Activated naive CD4-positive, alpha-beta T cell treated with anti-CD3 and anti-CD28 coated beads for 36 hours (primary cell): ENCODE results near the gene CTRB2. TPM values are rescaled to one million over a fixed set of nuclear protein-coding genes. Genes with fewer than 3 reads are reported as not detected.
"Not testable (repeated sequence)": the region's sequence is repeated elsewhere in the genome, so short reads cannot be mapped to it uniquely, and the experiment has no call there.

Experiments used
- CTCF ChIA-PET: fragments of 350-600 bp; sonication (Branson Sonifier 250); formaldehyde crosslinking; loops from one replicate; lab custom pipeline; 2021; ENCODE audit warnings: antibody characterized with exemption; lab: Charles Lee
- DNase-seq: peaks from one replicate; pipeline ENCODE4 v3.0.0-alpha.2; 2020
- H3K27ac Mint-ChIP-seq: one replicate; pipeline ENCODE4 v1.8.0; 2021; ENCODE audit warnings: mild to moderate bottlenecking, mixed read lengths
- H3K27me3 Mint-ChIP-seq: one replicate; pipeline ENCODE4 v1.8.0; 2021; ENCODE audit warnings: low read depth, mixed read lengths
- H3K36me3 Mint-ChIP-seq: one replicate; pipeline ENCODE4 v1.8.0; 2021; ENCODE audit warnings: low read depth, mixed read lengths
- H3K4me1 Mint-ChIP-seq: one replicate; pipeline ENCODE4 v1.8.0; 2021; ENCODE audit warnings: low read depth, mixed read lengths
- H3K4me3 Mint-ChIP-seq: one replicate; pipeline ENCODE4 v1.8.0; 2021; ENCODE audit warnings: mild to moderate bottlenecking, moderate library complexity, mixed read lengths
- H3K9me3 Mint-ChIP-seq: one replicate; pipeline ENCODE4 v1.8.0; 2021; ENCODE audit warnings: mixed read lengths
- intact Hi-C: fragments of 100-400 bp; cut with micrococcal nuclease; formaldehyde crosslinking; loops from one replicate; pipeline ENCODE4 v1.15.1; 2023
- total RNA-seq, 2 experiments: library from RNA; stranded (reverse); gene quantifications; one replicate each; pipeline ENCODE4 v1.2.3, GENCODE V29; 2021

CTRB2 gene
- total RNA-seq, 2 experiments from 2014 or later, result not detected

GRCh38 chr16:75248536-75249380, 41.8 kb upstream of the CTRB2 start:
- H3K4me3 Mint-ChIP-seq, result no peak overlapping the region
- H3K27ac Mint-ChIP-seq, result no peak overlapping the region
- no peaks in the 10 kb centered on the region for H3K9me3 Mint-ChIP-seq
- DNase-seq, result no peak
- CTCF ChIA-PET, result interaction anchor here (0.7 kb wide), 1 partner anchor 15 kb away, joined by 3 read pairs; no protein-coding TSS in a partner anchor
- H3K36me3 Mint-ChIP-seq, result no peaks in the 10 kb centered on the region
- peaks cover 3% of the 10 kb centered on the region for H3K4me1 Mint-ChIP-seq
- H3K27me3 Mint-ChIP-seq, result peaks cover 24% of the 10 kb centered on the region
- intact Hi-C loops, result loop anchor here (5.0 kb wide), 1 partner anchor 79 kb away; no protein-coding TSS in a partner anchor

- no peaks in the 10 kb centered on the region for H3K36me3 Mint-ChIP-seq
- no peak overlapping the region for H3K4me3 Mint-ChIP-seq
- H3K9me3 Mint-ChIP-seq, result no peaks in the 10 kb centered on the region
- no peak for DNase-seq
- CTCF ChIA-PET, result no interaction called here
- H3K27ac Mint-ChIP-seq, result no peak overlapping the region
- peaks cover 3% of the 10 kb centered on the region for H3K4me1 Mint-ChIP-seq
- intact Hi-C loops, result loop anchor here (5.0 kb wide), 1 partner anchor 79 kb away; no protein-coding TSS in a partner anchor
- H3K27me3 Mint-ChIP-seq, result peaks cover 19% of the 10 kb centered on the region
Measured at GRCh38 chr16:75248142-75248535, 41.2 kb upstream of the CTRB2 start.

DNA sequence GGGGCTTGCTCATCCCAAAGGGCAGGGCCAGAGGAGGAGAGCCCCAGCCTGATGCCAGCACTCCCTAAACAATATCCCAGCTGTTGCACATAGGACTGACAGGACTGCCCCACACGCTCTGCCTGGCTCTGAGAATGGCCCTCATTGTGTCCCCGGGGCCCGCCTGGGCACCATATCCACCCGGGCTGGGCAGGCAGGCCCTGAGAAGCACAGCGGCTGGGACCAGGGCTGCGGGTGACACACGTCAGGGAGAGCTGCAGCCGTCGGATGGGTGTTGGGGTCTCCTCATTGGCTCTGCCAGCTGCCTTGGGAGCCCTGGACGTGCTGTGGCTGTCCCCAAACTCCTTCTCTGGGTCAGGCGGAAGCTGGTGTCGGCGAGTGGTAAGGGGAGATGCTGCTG, 40.3 kb upstream of the CTRB2 start:
- H3K27ac Mint-ChIP-seq, result no peak overlapping the region
- DNase-seq, result no peak
- CTCF ChIA-PET, result interaction anchor here (0.9 kb wide), 1 partner anchor 14 kb away, joined by 4 read pairs; no protein-coding TSS in a partner anchor
- peaks cover 14% of the 10 kb centered on the region for H3K27me3 Mint-ChIP-seq
- peaks cover 3% of the 10 kb centered on the region for H3K4me1 Mint-ChIP-seq
- H3K36me3 Mint-ChIP-seq, result no peaks in the 10 kb centered on the region
- intact Hi-C loops, result loop anchor here (5.0 kb wide), 1 partner anchor 80 kb away; no protein-coding TSS in a partner anchor
- no peaks in the 10 kb centered on the region for H3K9me3 Mint-ChIP-seq
- H3K4me3 Mint-ChIP-seq, result no peak overlapping the region

DNA sequence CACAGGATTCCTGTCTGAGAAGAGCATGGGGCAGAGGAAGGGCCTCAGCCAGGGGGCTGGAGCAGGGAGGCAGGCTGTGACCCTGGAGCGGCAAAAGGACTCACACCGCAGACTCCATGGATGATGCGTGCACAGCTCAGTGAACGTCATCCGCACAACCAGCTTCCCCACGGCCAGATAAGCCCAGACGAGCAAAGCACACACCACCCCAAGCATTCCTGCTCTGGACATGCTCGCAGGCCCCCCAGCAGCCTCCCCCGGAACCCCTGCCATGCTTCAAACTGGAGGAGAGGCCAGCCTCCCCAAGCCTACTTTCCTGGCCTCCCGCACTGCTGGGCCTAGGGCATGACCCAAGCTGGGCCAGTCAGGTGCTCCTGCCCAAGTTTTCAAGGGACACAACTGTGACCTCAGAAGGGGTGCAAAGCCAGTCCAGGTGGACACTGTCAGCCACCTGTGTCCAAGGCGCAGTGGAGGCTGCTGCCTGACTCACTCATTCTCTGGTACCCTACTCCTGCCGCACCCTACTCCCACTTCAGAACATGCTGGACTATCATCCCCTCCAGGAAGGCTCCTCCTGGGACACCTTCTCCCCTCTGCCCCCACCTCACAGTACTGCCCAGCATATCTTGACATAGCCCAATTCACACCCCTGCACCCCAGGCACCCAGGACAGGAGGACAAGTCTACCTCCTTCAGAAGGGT, 39.7 kb upstream of the CTRB2 start:
- peaks cover 3% of the 10 kb centered on the region for H3K4me1 Mint-ChIP-seq

GRCh38 chr16:75244844-75245758, 38.1 kb upstream of the CTRB2 start:
- no peak overlapping the region for H3K27ac Mint-ChIP-seq
- no peak for DNase-seq
- no peaks in the 10 kb centered on the region for H3K4me1 Mint-ChIP-seq
- intact Hi-C loops, result loop anchor here (5.0 kb wide), 1 partner anchor 82 kb away; no protein-coding TSS in a partner anchor
- peaks cover 3% of the 10 kb centered on the region for H3K27me3 Mint-ChIP-seq
- H3K4me3 Mint-ChIP-seq, result no peak overlapping the region
- no peaks in the 10 kb centered on the region for H3K9me3 Mint-ChIP-seq
- CTCF ChIA-PET, result interaction anchor here (1.6 kb wide), 1 partner anchor 11 kb away, joined by 6 read pairs; no protein-coding TSS in a partner anchor
- H3K36me3 Mint-ChIP-seq, result no peaks in the 10 kb centered on the region

More for the DNA sequence above, 39.7 kb upstream of the CTRB2 start:
- Mint-ChIP-seq H3K27me3 (peaks cover 8% of the 10 kb centered on the region), H3K4me3 (no peak overlapping the region), H3K27ac (no peak overlapping the region), H3K36me3 (no peaks in the 10 kb centered on the region), H3K9me3 (no peaks in the 10 kb centered on the region)
- intact Hi-C loops, result loop anchor here (5.0 kb wide), 1 partner anchor 81 kb away; no protein-coding TSS in a partner anchor
- CTCF ChIA-PET, result interaction anchor here (0.9 to 1.6 kb wide), 2 partner anchors 13 kb away, joined by 4 to 6 read pairs; no protein-coding TSS in a partner anchor
- DNase-seq, result no peak

DNA sequence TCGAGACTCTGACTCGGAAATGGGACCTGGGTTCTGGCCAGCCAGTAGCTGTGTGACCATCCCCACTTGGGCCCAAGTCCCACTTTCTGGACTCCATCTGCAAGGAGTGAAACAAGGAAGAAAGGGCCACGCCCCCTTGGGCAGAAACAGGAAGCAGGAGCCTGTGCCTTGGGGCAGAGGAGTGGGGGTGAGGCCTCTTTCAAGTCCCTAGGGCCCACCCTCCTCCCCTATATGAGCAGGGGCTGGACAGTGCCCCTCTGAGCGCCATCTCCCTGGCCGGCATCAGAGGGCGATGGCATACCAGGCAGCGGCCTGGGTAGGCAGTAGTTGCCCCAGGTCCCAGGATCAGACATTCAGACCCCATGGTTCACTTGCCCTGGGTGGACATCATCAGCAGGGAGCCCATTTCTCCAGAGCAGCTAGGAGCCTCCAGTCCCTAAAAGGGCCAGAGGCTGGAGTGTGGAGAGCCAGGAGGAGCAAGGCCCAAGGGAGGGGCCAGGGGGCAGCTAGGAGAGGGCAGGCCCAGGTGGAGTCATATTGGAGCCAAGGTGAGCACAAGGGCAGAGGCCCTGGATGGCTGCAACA, 37.4 kb upstream of the CTRB2 start:
- DNase-seq, result no peak
- H3K27me3 Mint-ChIP-seq, result no peaks in the 10 kb centered on the region
- no peaks in the 10 kb centered on the region for H3K4me1 Mint-ChIP-seq
- no peaks in the 10 kb centered on the region for H3K9me3 Mint-ChIP-seq
- H3K36me3 Mint-ChIP-seq, result no peaks in the 10 kb centered on the region
- CTCF ChIA-PET, result no interaction called here
- no peak overlapping the region for H3K4me3 Mint-ChIP-seq
- no peak overlapping the region for H3K27ac Mint-ChIP-seq
- intact Hi-C loops, result no loop called here

- H3K9me3 Mint-ChIP-seq, result no peaks in the 10 kb centered on the region
- DNase-seq, result no peak
- H3K27ac Mint-ChIP-seq, result no peak overlapping the region
- CTCF ChIA-PET, result interaction anchor here (0.9 to 1.1 kb wide), 2 partner anchors 10 to 44 kb away, joined by 3 to 4 read pairs; no protein-coding TSS in a partner anchor
- H3K36me3 Mint-ChIP-seq, result no peaks in the 10 kb centered on the region
- intact Hi-C loops, result no loop called here
- H3K4me1 Mint-ChIP-seq, result no peaks in the 10 kb centered on the region
- no peak overlapping the region for H3K4me3 Mint-ChIP-seq
- H3K27me3 Mint-ChIP-seq, result no peaks in the 10 kb centered on the region
Measured at GRCh38 chr16:75243667-75244224, 36.8 kb upstream of the CTRB2 start.

DNA sequence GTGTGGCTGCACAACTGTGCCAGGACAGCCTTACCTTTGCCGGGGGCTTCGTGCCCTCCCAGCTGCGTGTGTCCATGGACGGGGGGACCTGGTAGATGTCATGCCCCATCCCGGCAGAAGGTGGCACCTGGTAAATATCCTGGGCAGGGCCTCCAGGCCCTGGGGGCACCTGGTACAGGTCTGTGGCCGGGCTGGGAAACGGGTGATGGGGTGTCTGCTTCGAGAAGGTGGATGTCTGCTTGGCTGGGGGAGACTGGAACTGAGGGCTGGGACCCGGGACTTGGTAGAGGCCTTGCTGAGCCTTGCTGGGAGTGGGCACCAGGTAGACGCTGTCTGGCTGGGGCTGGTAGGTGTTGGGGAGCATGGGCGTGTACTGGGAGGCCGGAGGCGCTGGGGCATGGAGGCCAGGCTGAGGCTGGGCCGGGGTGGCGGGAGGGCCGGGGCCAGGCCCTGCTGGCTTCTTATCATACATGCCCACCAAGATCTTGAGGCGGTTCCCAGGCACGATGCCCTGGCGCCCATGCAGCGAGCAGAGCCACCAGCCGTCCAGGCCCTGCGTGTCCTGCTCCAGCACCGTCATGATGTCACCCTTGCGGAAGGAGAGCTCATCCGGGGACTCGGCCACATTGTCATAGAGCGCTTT, 35.6 kb upstream of the CTRB2 start:
- H3K36me3 Mint-ChIP-seq, DNase-seq, intact Hi-C loops, H3K27ac Mint-ChIP-seq, H3K4me1 Mint-ChIP-seq, H3K4me3 Mint-ChIP-seq, H3K27me3 Mint-ChIP-seq, H3K9me3 Mint-ChIP-seq: not testable (repeated sequence)
- CTCF ChIA-PET, result interaction anchor here (0.9 kb wide), 1 partner anchor 9 kb away, joined by 3 read pairs; no protein-coding TSS in a partner anchor

DNA sequence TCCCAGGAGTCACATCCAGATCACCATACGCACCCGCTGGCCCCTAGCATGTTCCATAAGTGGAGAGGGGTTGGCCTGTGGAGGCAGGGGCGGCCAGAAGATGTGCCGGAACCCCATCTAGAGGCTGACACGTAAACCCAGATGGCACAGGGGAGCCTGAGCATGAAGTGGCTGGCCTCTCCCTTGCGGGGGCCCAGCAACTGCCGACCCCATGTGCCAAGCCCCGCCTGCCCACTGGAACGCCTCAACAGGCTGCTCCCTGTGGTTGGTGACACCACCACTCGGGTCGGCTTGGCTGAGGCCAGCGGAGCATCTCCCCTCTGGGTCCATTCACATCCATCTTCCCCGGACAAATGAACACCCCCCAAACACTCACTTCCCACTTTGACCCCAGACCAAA, 35.0 kb upstream of the CTRB2 start:
- no peaks in the 10 kb centered on the region for H3K36me3 Mint-ChIP-seq
- H3K4me1 Mint-ChIP-seq, result no peaks in the 10 kb centered on the region
- H3K27ac Mint-ChIP-seq, result no peak overlapping the region
- no peak for DNase-seq
- intact Hi-C loops, result no loop called here
- CTCF ChIA-PET, result no interaction called here
- H3K4me3 Mint-ChIP-seq, result no peak overlapping the region
- no peaks in the 10 kb centered on the region for H3K27me3 Mint-ChIP-seq
- no peaks in the 10 kb centered on the region for H3K9me3 Mint-ChIP-seq

DNA sequence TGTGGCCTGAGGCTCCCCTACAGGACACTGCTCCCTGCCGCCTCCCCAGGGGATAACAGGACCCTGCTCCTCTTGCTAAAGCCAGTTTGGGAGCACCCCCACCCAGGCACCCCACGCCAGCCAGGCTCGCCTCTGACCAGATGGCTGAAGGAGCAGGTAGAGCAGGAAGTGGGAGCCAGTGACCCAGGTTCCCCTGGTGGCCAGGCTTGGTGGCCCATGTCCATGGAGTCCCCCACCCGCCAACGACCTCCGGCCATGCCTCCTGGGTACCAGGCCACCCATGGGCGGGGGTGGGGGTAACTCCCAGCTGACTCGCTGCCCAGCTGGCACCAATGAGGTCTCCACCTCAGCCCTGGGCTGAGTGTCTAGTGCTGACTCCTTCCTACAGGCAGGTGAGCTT, 34.5 kb upstream of the CTRB2 start:
- intact Hi-C loops, result no loop called here
- H3K4me1 Mint-ChIP-seq, result no peaks in the 10 kb centered on the region
- no peaks in the 10 kb centered on the region for H3K36me3 Mint-ChIP-seq
- CTCF ChIA-PET, result no interaction called here
- no peak overlapping the region for H3K27ac Mint-ChIP-seq
- H3K27me3 Mint-ChIP-seq, result no peaks in the 10 kb centered on the region
- no peak overlapping the region for H3K4me3 Mint-ChIP-seq
- no peaks in the 10 kb centered on the region for H3K9me3 Mint-ChIP-seq
- DNase-seq, result no peak

DNA sequence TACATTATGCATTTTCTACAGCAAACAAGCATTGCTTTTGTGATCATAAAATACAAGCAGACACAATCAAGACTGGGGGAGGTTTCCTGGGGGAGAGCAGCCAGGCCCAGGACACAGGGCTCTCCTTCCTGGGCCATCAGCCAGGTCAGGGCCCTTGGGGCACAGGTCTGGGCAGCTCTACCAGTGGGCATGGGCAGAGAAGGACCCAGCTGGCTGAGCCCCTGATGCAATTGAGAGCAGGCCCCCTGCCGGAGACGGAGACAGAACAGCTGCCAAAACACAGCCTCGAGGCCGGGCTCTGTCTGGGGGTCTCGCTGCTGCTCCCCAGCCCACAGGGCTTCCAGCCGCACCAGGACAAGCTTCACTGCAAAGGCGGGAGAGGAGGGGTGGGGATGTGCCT, 33.7 kb upstream of the CTRB2 start:
- H3K27me3 Mint-ChIP-seq, CTCF ChIA-PET: not testable (repeated sequence)

More for the DNA sequence above, 33.7 kb upstream of the CTRB2 start:
- H3K4me1 Mint-ChIP-seq, DNase-seq, H3K36me3 Mint-ChIP-seq, H3K4me3 Mint-ChIP-seq, H3K27ac Mint-ChIP-seq, H3K9me3 Mint-ChIP-seq, intact Hi-C loops: not testable (repeated sequence)
